GM23338 (cell line): Measurements from ENCODE around the gene CCDC122. TPM values are rescaled to one million over a fixed set of nuclear protein-coding genes. Genes with fewer than 3 reads are reported as not detected.
"Not testable (repeated sequence)": the region's sequence is repeated elsewhere in the genome, so short reads cannot be mapped to it uniquely, and the experiment has no call there.

ENCODE experiments used
- ATAC-seq: fragments of 200-7000 bp; cut with Tn5 transposase; 3 replicates; pipeline ENCODE4 v1.9.1; 2020
- DNase-seq: peaks from one replicate; pipeline ENCODE4 v3.0.0-alpha.2; 2015; ENCODE audit warnings: low spot score
- H2AFZ ChIP-seq: fragments of 200-600 bp; sonication (generic); 2 replicates; pipeline ENCODE4 v1.8.0; 2016; ENCODE audit warnings: antibody characterized with exemption, mild to moderate bottlenecking, moderate library complexity
- H3F3A ChIP-seq: fragments of 200-600 bp; sonication (generic); replicated peaks from 2 replicates; pipeline ENCODE4 v1.8.0; 2017; ENCODE audit warnings: antibody characterized with exemption, mixed run types, low read depth
- H3K27ac ChIP-seq: fragments of 200-600 bp; sonication (generic); 2 replicates; pipeline ENCODE4 v1.6.1; 2016; ENCODE audit warnings: low read depth
- H3K27me3 ChIP-seq: fragments of 200-600 bp; sonication (generic); 2 replicates; pipeline ENCODE4 v1.8.0; 2016; ENCODE audit warnings: mild to moderate bottlenecking, mixed run types, moderate library complexity; ENCODE audit not compliant: insufficient read depth
- H3K36me3 ChIP-seq: fragments of 200-600 bp; sonication (generic); 2 replicates; pipeline ENCODE4 v1.8.0; 2016; ENCODE audit warnings: mild to moderate bottlenecking; ENCODE audit not compliant: insufficient read depth
- H3K4me1 ChIP-seq: fragments of 200-600 bp; sonication (generic); 2 replicates; pipeline ENCODE4 v1.8.0; 2016; ENCODE audit warnings: mild to moderate bottlenecking, moderate library complexity; ENCODE audit not compliant: insufficient read depth
- H3K4me2 ChIP-seq: fragments of 200-600 bp; sonication (generic); 2 replicates; pipeline ENCODE4 v1.7.1; 2017; ENCODE audit warnings: mixed run types
- H3K4me3 ChIP-seq: fragments of 200-600 bp; sonication (generic); 2 replicates; pipeline ENCODE4 v1.6.1; 2016; ENCODE audit warnings: mixed run types
- H3K79me2 ChIP-seq: fragments of 200-600 bp; sonication (generic); replicated peaks from 2 replicates; pipeline ENCODE4 v1.8.0; 2017; ENCODE audit warnings: mild to moderate bottlenecking; ENCODE audit not compliant: insufficient read depth
- H3K9me2 ChIP-seq: fragments of 200-600 bp; sonication (generic); 2 replicates; pipeline ENCODE4 v1.8.0; 2017; ENCODE audit not compliant: insufficient read depth
- H4K20me1 ChIP-seq: fragments of 200-600 bp; sonication (generic); replicated peaks from 2 replicates; pipeline ENCODE4 v1.8.0; 2017; ENCODE audit warnings: mild to moderate bottlenecking; ENCODE audit not compliant: insufficient read depth
- H3K27ac Mint-ChIP-seq: 2 replicates; pipeline ENCODE4 v1.8.0; 2020; ENCODE audit warnings: inconsistent platforms, mild to moderate bottlenecking, moderate library complexity, mixed read lengths
- H3K27me3 Mint-ChIP-seq: 3 replicates; pipeline ENCODE4 v1.8.0; 2022; ENCODE audit warnings: low read depth, mild to moderate bottlenecking, moderate library complexity, mixed read lengths, inconsistent platforms; ENCODE audit not compliant: insufficient read depth, poor library complexity
- H3K36me3 Mint-ChIP-seq: 3 replicates; pipeline ENCODE4 v1.8.0; 2021; ENCODE audit warnings: low read depth, mild to moderate bottlenecking, inconsistent platforms, moderate library complexity, mixed read lengths
- H3K4me1 Mint-ChIP-seq: 3 replicates; pipeline ENCODE4 v1.8.0; 2020; ENCODE audit warnings: mild to moderate bottlenecking, inconsistent platforms, mixed read lengths
- H3K4me3 Mint-ChIP-seq: 3 replicates; pipeline ENCODE4 v1.8.0; 2021; ENCODE audit warnings: moderate library complexity, mild to moderate bottlenecking, inconsistent platforms, mixed read lengths
- H3K9me3 Mint-ChIP-seq: 3 replicates; pipeline ENCODE4 v1.8.0; 2020; ENCODE audit warnings: moderate library complexity, mild to moderate bottlenecking, inconsistent platforms, mixed read lengths
- CREB1 ChIP-seq: fragments of 250-450 bp; sonication (Bioruptor Pico); IDR thresholded peaks from 2 replicates; pipeline ENCODE4 v1.5.0; 2020; ENCODE audit warnings: low read depth, mild to moderate bottlenecking, moderate library complexity
- CTCF ChIP-seq, 2 experiments: fragments of 200-600 bp in 1 of 2; sonication (generic) in 1 of 2; conservative IDR thresholded peaks; 2 replicates each; pipeline versions ENCODE4 v1.5.1 to v1.6.1; 2016 to 2017; ENCODE audit warnings: antibody characterized with exemption in 2 of 2, low read depth in 2 of 2, mild to moderate bottlenecking in 2 of 2, moderate library complexity in 1 of 2
- EZH2 ChIP-seq: fragments of 200-600 bp; sonication (generic); IDR thresholded peaks from one replicate; pipeline ENCODE4 v1.8.0; 2017; ENCODE audit warnings: antibody characterized with exemption, mild to moderate bottlenecking, low read depth; ENCODE audit not compliant: unreplicated experiment
- EZH2phosphoT487 ChIP-seq: fragments of 200-600 bp; sonication (generic); IDR thresholded peaks from one replicate; pipeline ENCODE4 v1.8.1; 2018; ENCODE audit warnings: antibody characterized with exemption; ENCODE audit not compliant: unreplicated experiment
- JUNB ChIP-seq: IDR thresholded peaks from one replicate; pipeline ENCODE4 v1.6.1; 2016; ENCODE audit warnings: antibody characterized with exemption; ENCODE audit not compliant: unreplicated experiment
- NANOG ChIP-seq: IDR thresholded peaks from 2 replicates; pipeline ENCODE4 v1.6.1; 2016; ENCODE audit warnings: antibody characterized with exemption, borderline replicate concordance
- POLR2AphosphoS5 ChIP-seq: IDR thresholded peaks from 2 replicates; pipeline ENCODE4 v1.6.1; 2016; ENCODE audit warnings: antibody characterized with exemption, low read depth
- ZNF462 ChIP-seq: fragments of 250-450 bp; sonication (Bioruptor Pico); IDR thresholded peaks from 2 replicates; pipeline ENCODE4 v1.5.0; 2020; ENCODE audit warnings: mild to moderate bottlenecking, moderate library complexity
- polyA plus RNA-seq: library from polyadenylated mRNA; unstranded; fragments of >200 nt; fragmentation: Nextera tagmentation; extraction: Ambion mirVana; gene quantifications from 2 replicates; pipeline ENCODE4 v1.2.1, GENCODE V29; 2016
- total RNA-seq: library from RNA; depleted of rRNA; stranded (reverse); fragments of >200 nt; shearing (Covaris generic); gene quantifications from 2 replicates; pipeline ENCODE4 v1.2.3, GENCODE V29; 2014
- TF ChIP-seq, protein P1 (sequence below): IDR thresholded peaks from 2 replicates; pipeline ENCODE4 v1.6.1; 2016; ENCODE audit warnings: antibody characterized with exemption
- TF ChIP-seq, protein P2 (sequence below): IDR thresholded peaks from one replicate; pipeline ENCODE4 v1.6.1; 2018; ENCODE audit warnings: antibody characterized with exemption; ENCODE audit not compliant: unreplicated experiment

CCDC122 gene
- total and polyA plus RNA-seq, 2 experiments from 2014 or later: 7.5 to 30.6 TPM

GRCh38 chr13:43824656-43825055, 54.9 kb downstream of the CCDC122 start:
- peaks cover 12% of the 10 kb centered on the region; the same call in 1 of the 2 replicates for H3K9me2 ChIP-seq
- not testable (repeated sequence) for H2AFZ ChIP-seq, H3K4me1 Mint-ChIP-seq, H3K4me3 ChIP-seq, H3K4me2 ChIP-seq, H3K36me3 ChIP-seq, H3K9me3 Mint-ChIP-seq, H3K4me3 Mint-ChIP-seq, H3K79me2 ChIP-seq, H3K4me1 ChIP-seq, H3K27ac ChIP-seq, H3K27ac Mint-ChIP-seq, H3K27me3 Mint-ChIP-seq, H4K20me1 ChIP-seq, H3F3A ChIP-seq, H3K27me3 ChIP-seq, H3K36me3 Mint-ChIP-seq, ATAC-seq, DNase-seq

GRCh38 chr13:43822969-43823368, 56.6 kb downstream of the CCDC122 start:
- H3K79me2 ChIP-seq: no peaks in the 10 kb centered on the region
- DNase-seq (no peak), ATAC-seq (no peak)
- no peak overlapping the region for H3K27ac ChIP-seq
- no peaks in the 10 kb centered on the region for H3K27me3 Mint-ChIP-seq
- peaks cover 8% of the 10 kb centered on the region; the same call in 1 of the 3 replicates for H3K9me3 Mint-ChIP-seq
- H3K4me2 ChIP-seq: no peak overlapping the region
- peaks cover 12% of the 10 kb centered on the region; the same call in 1 of the 2 replicates for H3K9me2 ChIP-seq
- no peak overlapping the region for H3K27ac Mint-ChIP-seq
- no peaks in the 10 kb centered on the region for H3K4me1 Mint-ChIP-seq
- H3K27me3 ChIP-seq: no peaks in the 10 kb centered on the region
- no peak overlapping the region for H3K4me3 Mint-ChIP-seq
- no peaks in the 10 kb centered on the region for H3F3A ChIP-seq
- H3K36me3 ChIP-seq: no peaks in the 10 kb centered on the region
- no peaks in the 10 kb centered on the region for H4K20me1 ChIP-seq
- H3K36me3 Mint-ChIP-seq: 0 out of 3 replicates have a peak, but pooled peaks cover 3% of the 10 kb centered on the region
- no peak overlapping the region for H2AFZ ChIP-seq
- H3K4me1 ChIP-seq: no peaks in the 10 kb centered on the region
- H3K4me3 ChIP-seq: no peak overlapping the region
- TF ChIP-seq NANOG (no peak), CREB1 (CRISPR knock-in tag) (no peak), ZNF462 (CRISPR knock-in tag) (no peak), EZH2phosphoT487 (no peak), JUNB (no peak), EZH2 (no peak), CTCF (conservative IDR thresholded peaks at IDR 0.05; ENCODE audit: low read depth in 2 of 2) (no peak), POLR2AphosphoS5 (no peak)
- TF ChIP-seq, protein P1, sequence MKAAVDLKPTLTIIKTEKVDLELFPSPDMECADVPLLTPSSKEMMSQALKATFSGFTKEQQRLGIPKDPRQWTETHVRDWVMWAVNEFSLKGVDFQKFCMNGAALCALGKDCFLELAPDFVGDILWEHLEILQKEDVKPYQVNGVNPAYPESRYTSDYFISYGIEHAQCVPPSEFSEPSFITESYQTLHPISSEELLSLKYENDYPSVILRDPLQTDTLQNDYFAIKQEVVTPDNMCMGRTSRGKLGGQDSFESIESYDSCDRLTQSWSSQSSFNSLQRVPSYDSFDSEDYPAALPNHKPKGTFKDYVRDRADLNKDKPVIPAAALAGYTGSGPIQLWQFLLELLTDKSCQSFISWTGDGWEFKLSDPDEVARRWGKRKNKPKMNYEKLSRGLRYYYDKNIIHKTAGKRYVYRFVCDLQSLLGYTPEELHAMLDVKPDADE: no peak
- TF ChIP-seq, protein P2, sequence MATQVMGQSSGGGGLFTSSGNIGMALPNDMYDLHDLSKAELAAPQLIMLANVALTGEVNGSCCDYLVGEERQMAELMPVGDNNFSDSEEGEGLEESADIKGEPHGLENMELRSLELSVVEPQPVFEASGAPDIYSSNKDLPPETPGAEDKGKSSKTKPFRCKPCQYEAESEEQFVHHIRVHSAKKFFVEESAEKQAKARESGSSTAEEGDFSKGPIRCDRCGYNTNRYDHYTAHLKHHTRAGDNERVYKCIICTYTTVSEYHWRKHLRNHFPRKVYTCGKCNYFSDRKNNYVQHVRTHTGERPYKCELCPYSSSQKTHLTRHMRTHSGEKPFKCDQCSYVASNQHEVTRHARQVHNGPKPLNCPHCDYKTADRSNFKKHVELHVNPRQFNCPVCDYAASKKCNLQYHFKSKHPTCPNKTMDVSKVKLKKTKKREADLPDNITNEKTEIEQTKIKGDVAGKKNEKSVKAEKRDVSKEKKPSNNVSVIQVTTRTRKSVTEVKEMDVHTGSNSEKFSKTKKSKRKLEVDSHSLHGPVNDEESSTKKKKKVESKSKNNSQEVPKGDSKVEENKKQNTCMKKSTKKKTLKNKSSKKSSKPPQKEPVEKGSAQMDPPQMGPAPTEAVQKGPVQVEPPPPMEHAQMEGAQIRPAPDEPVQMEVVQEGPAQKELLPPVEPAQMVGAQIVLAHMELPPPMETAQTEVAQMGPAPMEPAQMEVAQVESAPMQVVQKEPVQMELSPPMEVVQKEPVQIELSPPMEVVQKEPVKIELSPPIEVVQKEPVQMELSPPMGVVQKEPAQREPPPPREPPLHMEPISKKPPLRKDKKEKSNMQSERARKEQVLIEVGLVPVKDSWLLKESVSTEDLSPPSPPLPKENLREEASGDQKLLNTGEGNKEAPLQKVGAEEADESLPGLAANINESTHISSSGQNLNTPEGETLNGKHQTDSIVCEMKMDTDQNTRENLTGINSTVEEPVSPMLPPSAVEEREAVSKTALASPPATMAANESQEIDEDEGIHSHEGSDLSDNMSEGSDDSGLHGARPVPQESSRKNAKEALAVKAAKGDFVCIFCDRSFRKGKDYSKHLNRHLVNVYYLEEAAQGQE: no peak
